ENCODE results near the gene BRD1.
"Not testable (repeated sequence)": the region's sequence is repeated elsewhere in the genome, so short reads cannot be mapped to it uniquely, and the experiment has no call there.

BRD1 gene

GRCh38 chr22:49765091-49765771 lies 62.4 kb downstream of the BRD1 start:
- Histone ChIP-seq H3K27me3 (replicated peaks; ENCODE audit: control insufficient read depth, insufficient read depth, low read length) (no peaks in the 10 kb centered on the region), H3K36me3 (ENCODE audit: control insufficient read depth, insufficient read depth, low read length) (no peaks in the 10 kb centered on the region), H3K4me3 (replicated peaks; ENCODE audit: low read depth, low read length) (no peak overlapping the region)
- no peak for TF ChIP-seq CTCF (IDR thresholded peaks at IDR 0.05; ENCODE audit: insufficient read depth, low read length, poor library complexity, severe bottlenecking)
- no peak for DNase-seq (ENCODE audit: extremely low read depth, insufficient read length)

- Histone ChIP-seq H3K4me3 (replicated peaks; ENCODE audit: low read depth, low read length) (no peak overlapping the region), H3K36me3 (ENCODE audit: control insufficient read depth, insufficient read depth, low read length) (no peaks in the 10 kb centered on the region), H3K27me3 (replicated peaks; ENCODE audit: control insufficient read depth, insufficient read depth, low read length) (no peaks in the 10 kb centered on the region)
- no peak for TF ChIP-seq CTCF (IDR thresholded peaks at IDR 0.05; ENCODE audit: insufficient read depth, low read length, poor library complexity, severe bottlenecking)
- no peak for DNase-seq (ENCODE audit: extremely low read depth, insufficient read length)
Observed at GRCh38 chr22:49764127-49764581, 63.5 kb downstream of the BRD1 start.

- H3K36me3 ChIP-seq (ENCODE audit: control insufficient read depth, insufficient read depth, low read length), result no peaks in the 10 kb centered on the region
- TF ChIP-seq CTCF (IDR thresholded peaks at IDR 0.05; ENCODE audit: insufficient read depth, low read length, poor library complexity, severe bottlenecking), result no peak
- H3K27me3 ChIP-seq (replicated peaks; ENCODE audit: control insufficient read depth, insufficient read depth, low read length), result no peaks in the 10 kb centered on the region
- DNase-seq (ENCODE audit: extremely low read depth, insufficient read length), result no peak
- no peak overlapping the region for H3K4me3 ChIP-seq (replicated peaks; ENCODE audit: low read depth, low read length)
Observed at GRCh38 chr22:49763696-49764095, 64.0 kb downstream of the BRD1 start.

- no peak for DNase-seq (ENCODE audit: extremely low read depth, insufficient read length)
- no peaks in the 10 kb centered on the region for H3K27me3 ChIP-seq (replicated peaks; ENCODE audit: control insufficient read depth, insufficient read depth, low read length)
- no peak for TF ChIP-seq CTCF (IDR thresholded peaks at IDR 0.05; ENCODE audit: insufficient read depth, low read length, poor library complexity, severe bottlenecking)
- H3K36me3 ChIP-seq (ENCODE audit: control insufficient read depth, insufficient read depth, low read length), result no peaks in the 10 kb centered on the region
- H3K4me3 ChIP-seq (replicated peaks; ENCODE audit: low read depth, low read length), result no peak overlapping the region
Observed at GRCh38 chr22:49763138-49763537, 64.5 kb downstream of the BRD1 start.

- DNase-seq (ENCODE audit: extremely low read depth, insufficient read length); H3K36me3 ChIP-seq (ENCODE audit: control insufficient read depth, insufficient read depth, low read length); H3K4me3 ChIP-seq (replicated peaks; ENCODE audit: low read depth, low read length); H3K27me3 ChIP-seq (replicated peaks; ENCODE audit: control insufficient read depth, insufficient read depth, low read length): not testable (repeated sequence)
Observed at GRCh38 chr22:49762571-49762970, 65.1 kb downstream of the BRD1 start.

GRCh38 chr22:49761836-49762235 lies 65.8 kb downstream of the BRD1 start:
- TF ChIP-seq CTCF (IDR thresholded peaks at IDR 0.05; ENCODE audit: insufficient read depth, low read length, poor library complexity, severe bottlenecking), result no peak
- H3K36me3 ChIP-seq (ENCODE audit: control insufficient read depth, insufficient read depth, low read length), result no peaks in the 10 kb centered on the region
- H3K4me3 ChIP-seq (replicated peaks; ENCODE audit: low read depth, low read length), result no peak overlapping the region
- DNase-seq (ENCODE audit: extremely low read depth, insufficient read length), result no peak
- no peaks in the 10 kb centered on the region for H3K27me3 ChIP-seq (replicated peaks; ENCODE audit: control insufficient read depth, insufficient read depth, low read length)
